Sigmoid colon (tissue), 7 donors: ENCODE results near the gene ATRNL1. TPM values are rescaled to one million over a fixed set of nuclear protein-coding genes. Genes with fewer than 3 reads are reported as not detected.

ENCODE experiments used
- DNase-seq: peaks from one replicate; pipeline ENCODE4 v3.0.0-alpha.2; 2019
- H3K27ac ChIP-seq, 4 donors: fragments of 200-600 bp; sonication (generic); one replicate each; pipeline ENCODE4 v1.5.1; 2016 to 2019; ENCODE audit warnings: mild to moderate bottlenecking in 1 of 4
- H3K27me3 ChIP-seq, 3 donors: fragments of 200-600 bp; sonication (generic); one replicate each; pipeline ENCODE4 v1.5.1; 2019; ENCODE audit warnings: mild to moderate bottlenecking in 1 of 3
- H3K36me3 ChIP-seq, 4 donors: fragments of 200-600 bp; sonication (generic); one replicate each; pipeline ENCODE4 v1.5.1; 2016 to 2019
- H3K4me1 ChIP-seq, 4 donors: fragments of 200-600 bp; sonication (generic); one replicate each; pipeline ENCODE4 v1.5.1; 2017 to 2019
- H3K4me3 ChIP-seq, 4 donors: fragments of 200-600 bp; sonication (generic); one replicate each; pipeline ENCODE4 v1.5.1; 2017 to 2019; ENCODE audit warnings: mild to moderate bottlenecking in 2 of 4, moderate library complexity in 1 of 4
- H3K9me3 ChIP-seq, 4 donors: fragments of 200-600 bp in 3 of 4; sonication (generic) in 3 of 4; one replicate each; pipeline versions ENCODE4 v1.5.1 to v1.6.1; 2013 to 2019
- CTCF ChIP-seq, 4 experiments: fragments of 450-650 bp in 3 of 4; fragments of 200-600 bp in 1 of 4; IDR thresholded peaks; one replicate each; pipeline ENCODE4 v1.5.1; 2016 to 2019; ENCODE audit warnings: antibody characterized with exemption in 4 of 4, mild to moderate bottlenecking in 3 of 4, moderate library complexity in 2 of 4
- EP300 ChIP-seq, 4 donors: sonication (generic); formaldehyde crosslinking; IDR thresholded peaks; one replicate each; pipeline ENCODE4 v1.6.1; 2017; ENCODE audit warnings: antibody characterized with exemption in 4 of 4
- POLR2A ChIP-seq, 2 donors: fragments of 450-650 bp; IDR thresholded peaks; one replicate each; pipeline ENCODE4 v1.6.1; 2016; ENCODE audit warnings: antibody characterized with exemption in 2 of 2, mild to moderate bottlenecking in 2 of 2, moderate library complexity in 2 of 2
- POLR2AphosphoS5 ChIP-seq, 4 donors: sonication (generic); formaldehyde crosslinking; IDR thresholded peaks; one replicate each; pipeline ENCODE4 v1.6.1; 2017; ENCODE audit warnings: antibody characterized with exemption in 4 of 4
- WGBS, 2 donors: extraction: QIAGEN DNeasy Blood & Tissue Kit; methylation state at CpG; one replicate each; pipeline ENCODE4 v1.1.7; 2013; 5-methylcytosine and 5-hydroxymethylcytosine counted together
- intact Hi-C: fragments of 100-400 bp; cut with DNase I; formaldehyde crosslinking; loops from one replicate; pipeline ENCODE4 v1.15.1; 2023
- polyA plus RNA-seq, 3 donors: library from polyadenylated mRNA; stranded (reverse); fragments of 200-250 nt; gene quantifications; one replicate each; pipeline ENCODE4 v1.2.3, GENCODE V29; 2013
- total RNA-seq, 4 donors: library from RNA; depleted of rRNA; stranded (reverse); fragments of >200 nt; gene quantifications; one replicate each; pipeline ENCODE4 v1.1.0, GENCODE V29; 2016
- donor health status: healthy with polysubstance abuse.
- donor health status: Bipolar disorder and iron deficiency.
- donor health status: healthy.

The ATRNL1 gene
- total and polyA plus RNA-seq, 7 donors = 0.57 to 17.3 (median 6.9) TPM; not detected in 1

GRCh38 chr10:115951242-115951641 is 858.1 kb downstream of the ATRNL1 start:
- intact Hi-C loops = no loop called here
- no peaks in the 10 kb centered on the region for H3K27me3 ChIP-seq
- TF ChIP-seq POLR2AphosphoS5 (IDR thresholded peaks at IDR 0.05) = no peak
- no peak for TF ChIP-seq EP300 (IDR thresholded peaks at IDR 0.05)
- TF ChIP-seq CTCF (IDR thresholded peaks at IDR 0.05) = no peak
- no peak for TF ChIP-seq POLR2A (IDR thresholded peaks at IDR 0.05)
- H3K4me1 ChIP-seq = peaks cover 0 to 14% (median 0%) of the 10 kb centered on the region in 4 donors
- WGBS, 2 donors = 37 to 66% methylated on average over 3 of the region's 3 CpGs
- no peak overlapping the region for H3K4me3 ChIP-seq
- DNase-seq = no peak
- H3K36me3 ChIP-seq = no peaks in the 10 kb centered on the region
- no peaks in the 10 kb centered on the region for H3K9me3 ChIP-seq
- no peak overlapping the region for H3K27ac ChIP-seq

GRCh38 chr10:115953281-115953680 is 860.1 kb downstream of the ATRNL1 start:
- H3K4me1 ChIP-seq = peaks cover 0 to 14% (median 0%) of the 10 kb centered on the region in 4 donors
- H3K27me3 ChIP-seq = no peaks in the 10 kb centered on the region
- intact Hi-C loops = no loop called here
- no peak for DNase-seq
- no peak overlapping the region for H3K27ac ChIP-seq
- no peak for TF ChIP-seq EP300 (IDR thresholded peaks at IDR 0.05)
- TF ChIP-seq POLR2AphosphoS5 (IDR thresholded peaks at IDR 0.05) = no peak
- no peak for TF ChIP-seq CTCF (IDR thresholded peaks at IDR 0.05)
- no peak for TF ChIP-seq POLR2A (IDR thresholded peaks at IDR 0.05)
- 49 to 69% methylated on average over 5 of the region's 5 CpGs for WGBS, 2 donors
- H3K36me3 ChIP-seq = no peaks in the 10 kb centered on the region
- no peak overlapping the region for H3K4me3 ChIP-seq
- no peaks in the 10 kb centered on the region for H3K9me3 ChIP-seq

GRCh38 chr10:115953968-115954367 is 860.8 kb downstream of the ATRNL1 start:
- Histone ChIP-seq H3K27me3 (no peaks in the 10 kb centered on the region), H3K36me3 (no peaks in the 10 kb centered on the region), H3K27ac (no peak overlapping the region), H3K4me3 (no peak overlapping the region), H3K4me1 (peaks cover 0 to 14% (median 0%) of the 10 kb centered on the region in 4 donors), H3K9me3 (no peaks in the 10 kb centered on the region)
- 71 to 81% methylated on average over 7 of the region's 7 CpGs for WGBS, 2 donors
- TF ChIP-seq CTCF (IDR thresholded peaks at IDR 0.05) (no peak), EP300 (IDR thresholded peaks at IDR 0.05) (no peak), POLR2A (IDR thresholded peaks at IDR 0.05) (no peak)
- no peak for DNase-seq
- intact Hi-C loops = no loop called here

GRCh38 chr10:115956225-115957011 is 863.3 kb downstream of the ATRNL1 start:
- Histone ChIP-seq H3K4me3 (no peak overlapping the region), H3K9me3 (no peaks in the 10 kb centered on the region), H3K36me3 (no peaks in the 10 kb centered on the region), H3K27ac (no peak overlapping the region), H3K27me3 (no peaks in the 10 kb centered on the region), H3K4me1 (peaks cover 0 to 2% (median 0%) of the 10 kb centered on the region in 4 donors)
- TF ChIP-seq EP300 (IDR thresholded peaks at IDR 0.05) = no peak
- TF ChIP-seq POLR2A (IDR thresholded peaks at IDR 0.05) = no peak
- no peak for TF ChIP-seq CTCF (IDR thresholded peaks at IDR 0.05)
- TF ChIP-seq POLR2AphosphoS5 (IDR thresholded peaks at IDR 0.05) = no peak
- DNase-seq = no peak
- intact Hi-C loops = no loop called here
- 85 to 88% methylated on average over 5 of the region's 5 CpGs for WGBS, 2 donors
